Measurements from ENCODE around the gene CTCFL. TPM values are rescaled to one million over a fixed set of nuclear protein-coding genes. Genes with fewer than 3 reads are reported as not detected.
"Not testable (repeated sequence)": the region's sequence is repeated elsewhere in the genome, so short reads cannot be mapped to it uniquely, and the experiment has no call there.

CTCFL gene
- total and polyA plus RNA-seq, 5 experiments from 2014 or later: not detected

GRCh38 chr20:57476084-57476526 lies 48.8 kb downstream of the CTCFL start:
- Mint-ChIP-seq H3K4me3 (peak overlapping the region in 1 of 10 donors; percentile 63), H3K36me3 (no peaks in the 10 kb centered on the region), H3K9me3 (no peaks in the 10 kb centered on the region), H3K27ac (peak overlapping the region in 3 of 10 donors; percentile 58 to 74 (median 68)), H3K27me3 (no peaks in the 10 kb centered on the region), H3K4me1 (peaks cover 16 to 76% (median 44%) of the 10 kb centered on the region in 4 donors)
- DNase-seq (peak in 1 of 10 donors; percentile 13), ATAC-seq (no peak)
- POLR2A ChIA-PET: interaction anchor here (0.9 to 1.3 kb wide), 2 partner anchors 78 to 84 kb away, joined by 3 to 4 read pairs; no protein-coding TSS in a partner anchor

GRCh38 chr20:57475388-57476083 lies 49.4 kb downstream of the CTCFL start:
- peak overlapping the region in 1 of 10 donors; percentile 63 for H3K4me3 Mint-ChIP-seq
- H3K9me3 Mint-ChIP-seq: no peaks in the 10 kb centered on the region
- ATAC-seq: no peak
- no peak for DNase-seq
- no peaks in the 10 kb centered on the region for H3K36me3 Mint-ChIP-seq
- no peaks in the 10 kb centered on the region for H3K27me3 Mint-ChIP-seq
- POLR2A ChIA-PET: interaction anchor here (0.8 to 2.9 kb wide), 3 partner anchors 41 to 83 kb away, joined by 3 to 11 read pairs (median 4); no protein-coding TSS in a partner anchor
- peak overlapping the region in 3 of 10 donors; percentile 58 to 74 (median 68) for H3K27ac Mint-ChIP-seq
- H3K4me1 Mint-ChIP-seq: peaks cover 14 to 72% (median 39%) of the 10 kb centered on the region in 4 donors

- no peaks in the 10 kb centered on the region for H3K27me3 Mint-ChIP-seq
- H3K9me3 Mint-ChIP-seq: no peaks in the 10 kb centered on the region
- no peak overlapping the region for H3K4me3 Mint-ChIP-seq
- H3K27ac Mint-ChIP-seq: peak overlapping the region in 2 of 10 donors; percentile 63 to 76
- no peaks in the 10 kb centered on the region for H3K36me3 Mint-ChIP-seq
- no peak for ATAC-seq
- POLR2A ChIA-PET: interaction anchor here (0.8 to 2.9 kb wide), 5 partner anchors 40 to 84 kb away, joined by 3 to 20 read pairs (median 4); partner anchors contain the start of gene RBM38
- DNase-seq: no peak
- H3K4me1 Mint-ChIP-seq: peaks cover 14 to 71% (median 35%) of the 10 kb centered on the region in 4 donors
Observed at GRCh38 chr20:57474816-57475215, 50.1 kb downstream of the CTCFL start.

GRCh38 chr20:57474205-57474604 lies 50.7 kb downstream of the CTCFL start:
- Mint-ChIP-seq H3K9me3 (no peaks in the 10 kb centered on the region), H3K36me3 (no peaks in the 10 kb centered on the region), H3K27me3 (no peaks in the 10 kb centered on the region), H3K27ac (peak overlapping the region in 5 of 10 donors; percentile 14 to 76 (median 63)), H3K4me1 (peaks cover 13 to 68% (median 35%) of the 10 kb centered on the region in 4 donors), H3K4me3 (peak overlapping the region in 3 of 10 donors; percentile 52 to 57 (median 52))
- no peak for DNase-seq
- ATAC-seq: no peak
- POLR2A ChIA-PET: interaction anchor here (1.0 to 2.9 kb wide), 5 partner anchors 39 to 85 kb away, joined by 3 to 20 read pairs (median 4); partner anchors contain the start of gene RBM38

- H3K9me3 Mint-ChIP-seq: no peaks in the 10 kb centered on the region
Observed at GRCh38 chr20:57473246-57474048, 51.5 kb downstream of the CTCFL start.

GRCh38 chr20:57472474-57472873 lies 52.5 kb downstream of the CTCFL start:
- Mint-ChIP-seq H3K27ac (peak overlapping the region in 7 of 10 donors; percentile 19 to 82 (median 39)), H3K4me1 (peaks cover 8 to 58% (median 29%) of the 10 kb centered on the region in 4 donors)
- H3K27me3 Mint-ChIP-seq, H3K36me3 Mint-ChIP-seq, H3K4me3 Mint-ChIP-seq, H3K9me3 Mint-ChIP-seq, ATAC-seq: not testable (repeated sequence)
- POLR2A ChIA-PET: interaction anchor here (0.9 to 2.9 kb wide), 5 partner anchors 9 to 82 kb away, joined by 3 to 20 read pairs (median 6); partner anchors contain the start of gene RBM38
- peak in 1 of 10 donors; percentile 6 for DNase-seq

More at GRCh38 chr20:57473246-57474048, 51.5 kb downstream of the CTCFL start:
- no peaks in the 10 kb centered on the region for H3K27me3 Mint-ChIP-seq
- peaks cover 11 to 68% (median 35%) of the 10 kb centered on the region in 4 donors for H3K4me1 Mint-ChIP-seq
- peak; percentile 81 to 83 for ATAC-seq
- no peaks in the 10 kb centered on the region for H3K36me3 Mint-ChIP-seq
- POLR2A ChIA-PET: interaction anchor here (0.8 to 2.9 kb wide), 8 partner anchors 8 to 84 kb away, joined by 3 to 20 read pairs (median 4); partner anchors contain the start of gene RBM38
- H3K27ac Mint-ChIP-seq: peak overlapping the region; percentile 19 to 85 (median 74)
- DNase-seq: peak in 4 of 10 donors; percentile 12 to 64 (median 27)
- H3K4me3 Mint-ChIP-seq: peak overlapping the region; percentile 10 to 70 (median 47)

- no peaks in the 10 kb centered on the region for H3K9me3 Mint-ChIP-seq
- DNase-seq (peak in 1 of 10 donors; percentile 60), ATAC-seq (no peak)
- peak overlapping the region in 1 of 10 donors; percentile 55 for H3K4me3 Mint-ChIP-seq
- H3K27me3 Mint-ChIP-seq: no peaks in the 10 kb centered on the region
- H3K4me1 Mint-ChIP-seq: peaks cover 8 to 52% (median 28%) of the 10 kb centered on the region in 4 donors
- peak overlapping the region in 8 of 10 donors; percentile 3 to 83 (median 30) for H3K27ac Mint-ChIP-seq
- POLR2A ChIA-PET: interaction anchor here (1.3 kb wide), 1 partner anchor 10 kb away, joined by 6 read pairs; no protein-coding TSS in a partner anchor
- H3K36me3 Mint-ChIP-seq: no peaks in the 10 kb centered on the region
Observed at GRCh38 chr20:57471496-57472372, 53.2 kb downstream of the CTCFL start.

GRCh38 chr20:57470666-57471495 lies 54.1 kb downstream of the CTCFL start:
- H3K4me1 Mint-ChIP-seq: peaks cover 10 to 46% (median 26%) of the 10 kb centered on the region in 4 donors
- H3K4me3 Mint-ChIP-seq: no peak overlapping the region
- no peak for DNase-seq
- H3K27me3 Mint-ChIP-seq: no peaks in the 10 kb centered on the region
- H3K36me3 Mint-ChIP-seq: no peaks in the 10 kb centered on the region
- ATAC-seq: no peak
- no peak overlapping the region for H3K27ac Mint-ChIP-seq
- no peaks in the 10 kb centered on the region for H3K9me3 Mint-ChIP-seq
- POLR2A ChIA-PET: interaction anchor here (1.0 kb wide), 1 partner anchor 11 kb away, joined by 3 read pairs; no protein-coding TSS in a partner anchor

- no peak for ATAC-seq
- POLR2A ChIA-PET: interaction anchor here (1.0 kb wide), 1 partner anchor 11 kb away, joined by 3 read pairs; no protein-coding TSS in a partner anchor
- H3K27ac Mint-ChIP-seq: peak overlapping the region in 2 of 10 donors; percentile 5 to 61
- H3K27me3 Mint-ChIP-seq: no peaks in the 10 kb centered on the region
- H3K9me3 Mint-ChIP-seq: no peaks in the 10 kb centered on the region
- H3K36me3 Mint-ChIP-seq: no peaks in the 10 kb centered on the region
- H3K4me1 Mint-ChIP-seq: peaks cover 14 to 42% (median 26%) of the 10 kb centered on the region in 4 donors
- H3K4me3 Mint-ChIP-seq: no peak overlapping the region
- no peak for DNase-seq
Observed at GRCh38 chr20:57470212-57470522, 54.8 kb downstream of the CTCFL start.

GRCh38 chr20:57469418-57470211 lies 55.3 kb downstream of the CTCFL start:
- POLR2A ChIA-PET: interaction anchor here (1.0 kb wide), 1 partner anchor 12 kb away, joined by 3 read pairs; no protein-coding TSS in a partner anchor
- H3K27ac Mint-ChIP-seq: peak overlapping the region in 3 of 10 donors; percentile 5 to 61 (median 33)
- ATAC-seq (no peak), DNase-seq (no peak)
- peaks cover 14 to 36% (median 27%) of the 10 kb centered on the region in 4 donors for H3K4me1 Mint-ChIP-seq
- H3K4me3 Mint-ChIP-seq: no peak overlapping the region
- no peaks in the 10 kb centered on the region for H3K9me3 Mint-ChIP-seq
- no peaks in the 10 kb centered on the region for H3K36me3 Mint-ChIP-seq
- H3K27me3 Mint-ChIP-seq: no peaks in the 10 kb centered on the region

All from naive thymus-derived CD8-positive, alpha-beta T cell (primary cell).